Measurements from ENCODE around the gene OR2T35. TPM values are rescaled to one million over a fixed set of nuclear protein-coding genes. Genes with fewer than 3 reads are reported as not detected.

The OR2T35 gene
- total and polyA plus RNA-seq, 2 experiments from 2014 or later: not detected

DNA sequence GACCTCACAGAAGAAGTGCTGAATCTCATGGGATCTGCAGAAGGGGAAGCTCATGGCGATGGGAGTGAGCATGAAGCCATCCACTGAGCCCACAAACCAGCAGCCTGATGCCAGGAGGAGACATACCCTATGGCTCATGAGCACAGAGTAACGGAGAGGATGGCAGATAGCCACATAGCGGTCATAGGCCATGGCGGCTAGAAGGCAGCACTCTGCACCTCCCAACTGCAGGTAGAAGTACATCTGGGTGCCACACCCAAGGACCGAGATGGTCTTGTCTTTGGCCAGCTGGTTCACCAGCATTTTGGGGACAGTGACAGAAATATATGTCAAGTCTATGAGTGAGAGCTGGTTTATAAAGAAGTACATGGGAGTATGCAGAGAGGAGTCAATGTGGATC is 51.9 kb downstream of the OR2T35 start:
- H3K27me3 ChIP-seq: no peaks in the 10 kb centered on the region
- H3K27ac ChIP-seq: no peak overlapping the region
- no peak overlapping the region for H3K4me3 ChIP-seq
- H3K79me2 ChIP-seq: no peaks in the 10 kb centered on the region
- H2AFZ ChIP-seq: no peak overlapping the region
- no peak for DNase-seq (ENCODE audit: low spot score)
- H3K36me3 ChIP-seq (replicated peaks; ENCODE audit: insufficient read depth, low read depth): no peaks in the 10 kb centered on the region
- 59% methylated on average over 5 of the region's 5 CpGs for WGBS (ENCODE audit: low lambda C conversion rate, missing lambda C conversion rate)
- peaks cover 2% of the 10 kb centered on the region for H3K9me3 ChIP-seq (ENCODE audit: low read depth)
- no peaks in the 10 kb centered on the region for H4K20me1 ChIP-seq (ENCODE audit: insufficient read depth, poor library complexity, severe bottlenecking)
- TF ChIP-seq EZH2phosphoT487 (IDR thresholded peaks at IDR 0.05; ENCODE audit: low read depth, severe bottlenecking, unreplicated experiment): no peak
- TF ChIP-seq EZH2 (IDR thresholded peaks at IDR 0.05; ENCODE audit: borderline replicate concordance): no peak
- no peak for TF ChIP-seq CTCF (IDR thresholded peaks at IDR 0.05; ENCODE audit: poor library complexity)
- H3K9me2 ChIP-seq (replicated peaks; ENCODE audit: insufficient read depth): no peaks in the 10 kb centered on the region
- no peaks in the 10 kb centered on the region for H3K4me1 ChIP-seq (ENCODE audit: insufficient read depth)
- H3K4me2 ChIP-seq: no peak overlapping the region

DNA sequence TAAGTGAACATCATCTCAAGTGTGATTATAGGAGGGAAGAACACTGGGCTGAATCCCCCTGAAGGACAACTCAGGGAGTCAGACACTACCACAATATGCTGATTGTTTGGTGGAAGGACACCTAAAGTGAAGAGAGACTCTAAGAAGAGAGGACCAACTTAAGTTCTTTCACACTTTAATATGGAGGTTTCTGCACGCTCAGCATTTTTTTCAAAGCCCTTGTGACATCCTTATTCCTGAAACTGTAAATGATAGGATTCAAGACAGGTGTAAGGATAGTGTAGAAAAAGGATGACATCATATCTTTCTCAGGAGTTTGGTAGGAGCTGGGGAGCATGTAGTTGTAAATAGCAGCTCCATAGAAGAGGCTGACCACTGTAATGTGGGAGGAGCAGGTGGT is 52.4 kb downstream of the OR2T35 start:
- DNase-seq (ENCODE audit: low spot score): no peak
- H2AFZ ChIP-seq: no peak overlapping the region
- 38% methylated on average over 1 of the region's 1 CpG for WGBS (ENCODE audit: low lambda C conversion rate, missing lambda C conversion rate)
- no peak overlapping the region for H3K4me3 ChIP-seq
- no peaks in the 10 kb centered on the region for H3K79me2 ChIP-seq
- no peak overlapping the region for H3K27ac ChIP-seq
- H3K4me1 ChIP-seq (ENCODE audit: insufficient read depth): no peaks in the 10 kb centered on the region
- H3K36me3 ChIP-seq (replicated peaks; ENCODE audit: insufficient read depth, low read depth): no peaks in the 10 kb centered on the region
- no peaks in the 10 kb centered on the region for H3K9me2 ChIP-seq (replicated peaks; ENCODE audit: insufficient read depth)
- H3K9me3 ChIP-seq (ENCODE audit: low read depth): peaks cover 2% of the 10 kb centered on the region
- TF ChIP-seq EZH2 (IDR thresholded peaks at IDR 0.05; ENCODE audit: borderline replicate concordance): no peak
- no peak for TF ChIP-seq EZH2phosphoT487 (IDR thresholded peaks at IDR 0.05; ENCODE audit: low read depth, severe bottlenecking, unreplicated experiment)
- no peak for TF ChIP-seq CTCF (IDR thresholded peaks at IDR 0.05; ENCODE audit: poor library complexity)
- H3K27me3 ChIP-seq: no peaks in the 10 kb centered on the region
- no peaks in the 10 kb centered on the region for H4K20me1 ChIP-seq (ENCODE audit: insufficient read depth, poor library complexity, severe bottlenecking)
- no peak overlapping the region for H3K4me2 ChIP-seq

GRCh38 chr1:248590055-248590454 is 55.0 kb downstream of the OR2T35 start:
- H3K36me3 ChIP-seq (replicated peaks; ENCODE audit: insufficient read depth, low read depth): no peaks in the 10 kb centered on the region
- no peak overlapping the region for H2AFZ ChIP-seq
- H3K4me1 ChIP-seq (ENCODE audit: insufficient read depth): no peaks in the 10 kb centered on the region
- H3K79me2 ChIP-seq: no peaks in the 10 kb centered on the region
- DNase-seq (ENCODE audit: low spot score): no peak
- no peak overlapping the region for H3K4me2 ChIP-seq
- H3K27me3 ChIP-seq: no peaks in the 10 kb centered on the region
- no peak for TF ChIP-seq EZH2 (IDR thresholded peaks at IDR 0.05; ENCODE audit: borderline replicate concordance)
- TF ChIP-seq CTCF (IDR thresholded peaks at IDR 0.05; ENCODE audit: poor library complexity): no peak
- peaks cover 2% of the 10 kb centered on the region for H3K9me3 ChIP-seq (ENCODE audit: low read depth)
- H4K20me1 ChIP-seq (ENCODE audit: insufficient read depth, poor library complexity, severe bottlenecking): no peaks in the 10 kb centered on the region
- WGBS (ENCODE audit: low lambda C conversion rate, missing lambda C conversion rate): 86% methylated on average over 17 of the region's 17 CpGs
- no peak overlapping the region for H3K27ac ChIP-seq
- no peak overlapping the region for H3K4me3 ChIP-seq
- H3K9me2 ChIP-seq (replicated peaks; ENCODE audit: insufficient read depth): no peaks in the 10 kb centered on the region

GRCh38 chr1:248589334-248589733 is 55.7 kb downstream of the OR2T35 start:
- Histone ChIP-seq H3K4me1 (ENCODE audit: insufficient read depth) (no peaks in the 10 kb centered on the region), H4K20me1 (ENCODE audit: insufficient read depth, poor library complexity, severe bottlenecking) (no peaks in the 10 kb centered on the region), H3K4me2 (no peak overlapping the region), H3K36me3 (replicated peaks; ENCODE audit: insufficient read depth, low read depth) (no peaks in the 10 kb centered on the region), H2AFZ (no peak overlapping the region), H3K9me2 (replicated peaks; ENCODE audit: insufficient read depth) (no peaks in the 10 kb centered on the region), H3K79me2 (no peaks in the 10 kb centered on the region), H3K4me3 (no peak overlapping the region), H3K27me3 (no peaks in the 10 kb centered on the region), H3K27ac (no peak overlapping the region), H3K9me3 (ENCODE audit: low read depth) (peaks cover 2% of the 10 kb centered on the region)
- TF ChIP-seq EZH2phosphoT487 (IDR thresholded peaks at IDR 0.05; ENCODE audit: low read depth, severe bottlenecking, unreplicated experiment): no peak
- no peak for TF ChIP-seq EZH2 (IDR thresholded peaks at IDR 0.05; ENCODE audit: borderline replicate concordance)
- TF ChIP-seq CTCF (IDR thresholded peaks at IDR 0.05; ENCODE audit: poor library complexity): no peak
- no peak for DNase-seq (ENCODE audit: low spot score)
- 76% methylated on average over 3 of the region's 3 CpGs for WGBS (ENCODE audit: low lambda C conversion rate, missing lambda C conversion rate)
